OCI-LY3 (cell line): ENCODE measurements around the gene MRPS23.

ENCODE experiments used
- H2AFZ ChIP-seq: fragments of 200-600, 300-600 bp; shearing (Covaris generic); 2 replicates; pipeline ENCODE4 v1.6.0; 2014; ENCODE audit warnings: antibody characterized with exemption, low read depth, low read length
- H3K27ac ChIP-seq: fragments of 200-600, 300-600 bp; sonication (generic); 2 replicates; pipeline ENCODE4 v1.5.1; 2014; ENCODE audit warnings: mild to moderate bottlenecking, low read length, moderate library complexity, mixed read lengths
- H3K27me3 ChIP-seq: fragments of 200-600, 300-600 bp; sonication (generic); 2 replicates; pipeline ENCODE4 v1.6.1; 2014; ENCODE audit warnings: low read depth, low read length, mixed read lengths
- H3K36me3 ChIP-seq: fragments of 200-600, 300-600 bp; sonication (generic); replicated peaks from 2 replicates; pipeline ENCODE3; 2014; ENCODE audit warnings: low read depth, low read length, mixed read lengths
- H3K4me1 ChIP-seq: fragments of 300-600, 200-600 bp; sonication (generic); 2 replicates; pipeline ENCODE4 v1.6.1; 2014; ENCODE audit warnings: low read length, mixed read lengths
- H3K4me2 ChIP-seq: fragments of 200-600, 300-600 bp; sonication (generic); 2 replicates; pipeline ENCODE4 v1.6.1; 2014; ENCODE audit warnings: low read length, mixed read lengths
- H3K4me3 ChIP-seq: fragments of 300-600, 200-600 bp; sonication (generic); 2 replicates; pipeline ENCODE4 v1.5.1; 2014; ENCODE audit warnings: antibody characterized with exemption, mild to moderate bottlenecking, low read length, moderate library complexity
- H3K79me2 ChIP-seq: fragments of 300-600, 200-600 bp; shearing (Covaris generic); 2 replicates; pipeline ENCODE4 v1.6.1; 2014; ENCODE audit warnings: mild to moderate bottlenecking, low read length, mixed read lengths
- H3K9ac ChIP-seq: fragments of 300-600, 200-600 bp; shearing (Covaris generic); 2 replicates; pipeline ENCODE4 v1.6.0; 2014; ENCODE audit warnings: mild to moderate bottlenecking, low read length, moderate library complexity
- H3K9me3 ChIP-seq: fragments of 200-600, 300-600 bp; shearing (Covaris generic); 2 replicates; pipeline ENCODE4 v1.6.1; 2014; ENCODE audit warnings: low read length, mixed read lengths; ENCODE audit not compliant: insufficient read depth
- H4K20me1 ChIP-seq: fragments of 200-600, 300-600 bp; sonication (generic); 2 replicates; pipeline ENCODE4 v1.6.1; 2016; ENCODE audit warnings: low read length, mixed read lengths; ENCODE audit not compliant: insufficient read depth
- CTCF ChIP-seq: fragments of 200-600, 300-600 bp; sonication (generic); IDR thresholded peaks from 2 replicates; pipeline ENCODE4 v1.5.1; 2014; ENCODE audit warnings: antibody characterized with exemption, low read length, low read depth
- EZH2phosphoT487 ChIP-seq: fragments of 200-600 bp; shearing (Covaris generic); IDR thresholded peaks from 2 replicates; pipeline ENCODE4 v1.6.1; 2018; ENCODE audit warnings: antibody characterized with exemption, mixed run types, low read depth

MRPS23 gene

GRCh38 chr17:57874434-57875289 lies 24.8 kb upstream of the MRPS23 start:
- Histone ChIP-seq H3K4me3 (no peak overlapping the region), H3K27me3 (peaks cover 5% of the 10 kb centered on the region; the same call in 1 of the 2 replicates), H3K27ac (no peak overlapping the region), H4K20me1 (no peaks in the 10 kb centered on the region), H3K4me1 (peaks cover 11% of the 10 kb centered on the region; the same call in 1 of the 2 replicates), H3K79me2 (no peaks in the 10 kb centered on the region), H2AFZ (no peak overlapping the region), H3K4me2 (no peak overlapping the region), H3K9ac (no peak overlapping the region), H3K9me3 (no peaks in the 10 kb centered on the region), H3K36me3 (no peaks in the 10 kb centered on the region)
- TF ChIP-seq CTCF (no peak), EZH2phosphoT487 (no peak)

- H3K27me3 ChIP-seq: peaks cover 5% of the 10 kb centered on the region; the same call in 1 of the 2 replicates
- no peak overlapping the region for H3K27ac ChIP-seq
- H3K4me2 ChIP-seq: no peak overlapping the region
- TF ChIP-seq EZH2phosphoT487 (no peak), CTCF (no peak)
- no peak overlapping the region for H3K9ac ChIP-seq
- H4K20me1 ChIP-seq: no peaks in the 10 kb centered on the region
- no peaks in the 10 kb centered on the region for H3K36me3 ChIP-seq
- no peaks in the 10 kb centered on the region for H3K9me3 ChIP-seq
- no peak overlapping the region for H3K4me3 ChIP-seq
- H2AFZ ChIP-seq: no peak overlapping the region
- no peaks in the 10 kb centered on the region for H3K79me2 ChIP-seq
- H3K4me1 ChIP-seq: peaks cover 14% of the 10 kb centered on the region
These were observed 24.2 kb upstream of the MRPS23 start for GRCh38 chr17:57874058-57874419.

- no peak overlapping the region for H3K4me2 ChIP-seq
- H3K27ac ChIP-seq: no peak overlapping the region
- H2AFZ ChIP-seq: no peak overlapping the region
- no peak for TF ChIP-seq CTCF
- TF ChIP-seq EZH2phosphoT487: no peak
- no peaks in the 10 kb centered on the region for H4K20me1 ChIP-seq
- H3K4me3 ChIP-seq: no peak overlapping the region
- H3K9ac ChIP-seq: no peak overlapping the region
- H3K4me1 ChIP-seq: peaks cover 20% of the 10 kb centered on the region
- H3K27me3 ChIP-seq: peaks cover 5% of the 10 kb centered on the region; the same call in 1 of the 2 replicates
- H3K79me2 ChIP-seq: no peaks in the 10 kb centered on the region
- H3K36me3 ChIP-seq: no peaks in the 10 kb centered on the region
- no peaks in the 10 kb centered on the region for H3K9me3 ChIP-seq
These were observed 23.6 kb upstream of the MRPS23 start for GRCh38 chr17:57873261-57874057.

GRCh38 chr17:57872536-57872935 lies 22.7 kb upstream of the MRPS23 start:
- H2AFZ ChIP-seq: no peak overlapping the region
- no peak overlapping the region for H3K27ac ChIP-seq
- no peak overlapping the region for H3K4me2 ChIP-seq
- H3K9ac ChIP-seq: no peak overlapping the region
- no peaks in the 10 kb centered on the region for H3K36me3 ChIP-seq
- TF ChIP-seq CTCF (no peak), EZH2phosphoT487 (no peak)
- H3K79me2 ChIP-seq: no peaks in the 10 kb centered on the region
- H3K4me1 ChIP-seq: peaks cover 29% of the 10 kb centered on the region
- H3K9me3 ChIP-seq: no peaks in the 10 kb centered on the region
- H3K27me3 ChIP-seq: peaks cover 5% of the 10 kb centered on the region; the same call in 1 of the 2 replicates
- H3K4me3 ChIP-seq: no peak overlapping the region
- H4K20me1 ChIP-seq: no peaks in the 10 kb centered on the region
